DOHH2 (cell line): ENCODE results near the gene ART4.

Experiments
- H3F3A ChIP-seq: fragments of 200-600 bp; sonication (generic), shearing (Covaris generic); 2 replicates; pipeline ENCODE4 v1.6.0; 2016; ENCODE audit warnings: antibody characterized with exemption, mild to moderate bottlenecking; ENCODE audit not compliant: control insufficient read depth, insufficient read depth
- H3K27ac ChIP-seq: fragments of 200-600 bp; sonication (generic); 2 replicates; pipeline ENCODE4 v1.5.1; 2014; ENCODE audit warnings: low read depth, mild to moderate bottlenecking, low read length, moderate library complexity
- H3K27me3 ChIP-seq: fragments of 200-600 bp; sonication (generic); 2 replicates; pipeline ENCODE4 v1.6.1; 2014; ENCODE audit warnings: mild to moderate bottlenecking, low read length, mixed read lengths; ENCODE audit not compliant: control insufficient read depth
- H3K36me3 ChIP-seq: fragments of 200-600 bp; sonication (generic); 2 replicates; pipeline ENCODE4 v1.6.1; 2014; ENCODE audit warnings: mild to moderate bottlenecking, low read length, moderate library complexity, mixed read lengths; ENCODE audit not compliant: control insufficient read depth
- H3K4me1 ChIP-seq: fragments of 200-600 bp; sonication (generic); 2 replicates; pipeline ENCODE4 v1.6.1; 2014; ENCODE audit warnings: mild to moderate bottlenecking, low read length, mixed read lengths; ENCODE audit not compliant: control insufficient read depth
- H3K4me2 ChIP-seq: fragments of 200-600 bp; sonication (generic); 2 replicates; pipeline ENCODE4 v1.6.0; 2014; ENCODE audit warnings: mild to moderate bottlenecking, low read length, moderate library complexity
- H3K4me3 ChIP-seq: fragments of 200-600 bp; sonication (generic); 2 replicates; pipeline ENCODE4 v1.5.1; 2014; ENCODE audit warnings: mild to moderate bottlenecking, low read length, mixed read lengths
- H3K79me2 ChIP-seq: fragments of 200-600 bp; sonication (generic); 2 replicates; pipeline ENCODE4 v1.6.1; 2014; ENCODE audit warnings: mild to moderate bottlenecking, low read length, mixed read lengths; ENCODE audit not compliant: control insufficient read depth
- H3K9me2 ChIP-seq: fragments of 200-600 bp; sonication (generic); replicated peaks from 2 replicates; pipeline ENCODE4 v1.6.1; 2014; ENCODE audit warnings: mild to moderate bottlenecking, low read length, mixed read lengths; ENCODE audit not compliant: control insufficient read depth
- H3K9me3 ChIP-seq: fragments of 200-600 bp; sonication (generic); 2 replicates; pipeline ENCODE4 v1.6.1; 2014; ENCODE audit warnings: antibody characterized with exemption, low read length, mixed read lengths; ENCODE audit not compliant: control insufficient read depth, insufficient read depth
- H4K20me1 ChIP-seq: fragments of 200-600 bp; sonication (generic); 2 replicates; pipeline ENCODE4 v1.6.0; 2014; ENCODE audit warnings: low read depth, mild to moderate bottlenecking, antibody characterized with exemption, low read length, moderate library complexity; ENCODE audit not compliant: control insufficient read depth, insufficient read depth
- EZH2phosphoT487 ChIP-seq: fragments of 200-600 bp; sonication (generic); IDR thresholded peaks from 2 replicates; pipeline ENCODE4 v1.6.1; 2017; ENCODE audit warnings: borderline replicate concordance, mild to moderate bottlenecking, antibody characterized with exemption, low read length, moderate library complexity, mixed read lengths
- TF ChIP-seq, protein P1 (sequence below): fragments of 200-600 bp; sonication (generic); IDR thresholded peaks from one replicate; pipeline ENCODE4 v1.5.1; 2014; ENCODE audit warnings: antibody characterized with exemption, mild to moderate bottlenecking, low read depth, low read length; ENCODE audit not compliant: poor library complexity, severe bottlenecking

ART4 gene

DNA sequence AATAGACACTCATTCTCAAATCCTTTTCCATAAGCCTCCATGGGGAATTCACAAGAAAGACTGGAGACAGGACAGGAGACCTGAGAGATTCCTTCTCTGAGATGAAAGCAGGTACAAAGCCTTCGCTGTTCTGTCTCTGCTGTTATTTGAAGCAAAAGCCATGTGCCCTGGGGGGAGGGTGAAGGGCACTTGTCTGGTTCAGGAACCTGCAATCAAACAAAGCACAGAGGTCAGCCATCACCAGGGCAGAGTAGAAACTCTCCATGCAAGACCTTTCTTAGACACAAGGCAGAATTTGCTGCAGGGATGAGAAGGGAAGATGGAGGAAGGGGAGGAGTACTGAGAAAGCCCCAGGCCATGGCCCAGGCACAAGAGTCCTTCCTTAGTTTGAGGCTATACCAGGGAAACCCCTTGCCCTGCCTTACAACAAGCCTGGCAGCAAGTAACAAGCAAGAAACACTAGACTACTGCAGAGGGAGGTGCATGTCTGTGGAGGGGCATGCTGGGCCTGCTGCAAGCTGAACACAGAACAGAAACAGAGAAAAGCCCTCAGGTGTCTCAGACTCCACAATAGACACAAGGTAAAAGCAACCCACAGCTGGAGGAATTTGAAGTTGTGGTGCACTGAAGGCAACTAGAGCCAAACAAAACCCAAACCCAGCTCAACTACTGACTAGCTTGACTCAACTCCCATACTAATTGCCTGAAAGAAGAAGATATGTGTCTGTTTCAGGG lies 7.8 kb upstream of the ART4 start:
- no peaks in the 10 kb centered on the region for H3K9me2 ChIP-seq
- no peaks in the 10 kb centered on the region for H4K20me1 ChIP-seq
- no peak overlapping the region for H3K4me3 ChIP-seq
- TF ChIP-seq, protein P1, sequence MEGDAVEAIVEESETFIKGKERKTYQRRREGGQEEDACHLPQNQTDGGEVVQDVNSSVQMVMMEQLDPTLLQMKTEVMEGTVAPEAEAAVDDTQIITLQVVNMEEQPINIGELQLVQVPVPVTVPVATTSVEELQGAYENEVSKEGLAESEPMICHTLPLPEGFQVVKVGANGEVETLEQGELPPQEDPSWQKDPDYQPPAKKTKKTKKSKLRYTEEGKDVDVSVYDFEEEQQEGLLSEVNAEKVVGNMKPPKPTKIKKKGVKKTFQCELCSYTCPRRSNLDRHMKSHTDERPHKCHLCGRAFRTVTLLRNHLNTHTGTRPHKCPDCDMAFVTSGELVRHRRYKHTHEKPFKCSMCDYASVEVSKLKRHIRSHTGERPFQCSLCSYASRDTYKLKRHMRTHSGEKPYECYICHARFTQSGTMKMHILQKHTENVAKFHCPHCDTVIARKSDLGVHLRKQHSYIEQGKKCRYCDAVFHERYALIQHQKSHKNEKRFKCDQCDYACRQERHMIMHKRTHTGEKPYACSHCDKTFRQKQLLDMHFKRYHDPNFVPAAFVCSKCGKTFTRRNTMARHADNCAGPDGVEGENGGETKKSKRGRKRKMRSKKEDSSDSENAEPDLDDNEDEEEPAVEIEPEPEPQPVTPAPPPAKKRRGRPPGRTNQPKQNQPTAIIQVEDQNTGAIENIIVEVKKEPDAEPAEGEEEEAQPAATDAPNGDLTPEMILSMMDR: no peak
- no peak for TF ChIP-seq EZH2phosphoT487
- no peaks in the 10 kb centered on the region for H3K9me3 ChIP-seq
- no peak overlapping the region for H3K27ac ChIP-seq
- no peaks in the 10 kb centered on the region for H3K27me3 ChIP-seq
- no peaks in the 10 kb centered on the region for H3K36me3 ChIP-seq
- no peak overlapping the region for H3K4me2 ChIP-seq
- peaks cover 18% of the 10 kb centered on the region for H3K4me1 ChIP-seq
- no peaks in the 10 kb centered on the region for H3F3A ChIP-seq
- no peaks in the 10 kb centered on the region for H3K79me2 ChIP-seq

DNA sequence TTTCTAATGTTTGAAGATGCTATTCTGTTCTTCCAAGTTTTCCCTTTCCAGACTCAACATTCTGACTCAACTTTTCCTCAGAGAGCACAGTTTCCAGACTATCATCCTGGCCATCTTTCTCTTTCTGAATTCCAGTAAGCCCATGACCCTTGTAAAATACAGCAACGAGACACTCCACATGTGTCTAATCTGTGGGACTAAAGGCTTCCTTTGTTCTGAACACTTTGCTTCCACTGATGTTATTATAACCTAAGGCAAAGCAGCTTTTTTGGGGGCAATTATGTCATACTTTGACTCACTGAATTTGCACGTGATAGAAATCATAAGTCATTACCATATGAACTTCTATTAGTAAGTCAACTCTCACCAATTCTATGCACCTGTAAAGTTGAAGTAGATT lies 6.3 kb upstream of the ART4 start:
- peaks cover 14% of the 10 kb centered on the region for H3K4me1 ChIP-seq
- no peaks in the 10 kb centered on the region for H3K79me2 ChIP-seq
- no peak for TF ChIP-seq EZH2phosphoT487
- TF ChIP-seq, protein P1: no peak
- no peak overlapping the region for H3K27ac ChIP-seq
- no peak overlapping the region for H3K4me3 ChIP-seq
- H4K20me1 ChIP-seq: no peaks in the 10 kb centered on the region
- no peaks in the 10 kb centered on the region for H3K27me3 ChIP-seq
- no peaks in the 10 kb centered on the region for H3K36me3 ChIP-seq
- H3F3A ChIP-seq: no peaks in the 10 kb centered on the region
- no peaks in the 10 kb centered on the region for H3K9me3 ChIP-seq
- no peak overlapping the region for H3K4me2 ChIP-seq
- no peaks in the 10 kb centered on the region for H3K9me2 ChIP-seq

DNA sequence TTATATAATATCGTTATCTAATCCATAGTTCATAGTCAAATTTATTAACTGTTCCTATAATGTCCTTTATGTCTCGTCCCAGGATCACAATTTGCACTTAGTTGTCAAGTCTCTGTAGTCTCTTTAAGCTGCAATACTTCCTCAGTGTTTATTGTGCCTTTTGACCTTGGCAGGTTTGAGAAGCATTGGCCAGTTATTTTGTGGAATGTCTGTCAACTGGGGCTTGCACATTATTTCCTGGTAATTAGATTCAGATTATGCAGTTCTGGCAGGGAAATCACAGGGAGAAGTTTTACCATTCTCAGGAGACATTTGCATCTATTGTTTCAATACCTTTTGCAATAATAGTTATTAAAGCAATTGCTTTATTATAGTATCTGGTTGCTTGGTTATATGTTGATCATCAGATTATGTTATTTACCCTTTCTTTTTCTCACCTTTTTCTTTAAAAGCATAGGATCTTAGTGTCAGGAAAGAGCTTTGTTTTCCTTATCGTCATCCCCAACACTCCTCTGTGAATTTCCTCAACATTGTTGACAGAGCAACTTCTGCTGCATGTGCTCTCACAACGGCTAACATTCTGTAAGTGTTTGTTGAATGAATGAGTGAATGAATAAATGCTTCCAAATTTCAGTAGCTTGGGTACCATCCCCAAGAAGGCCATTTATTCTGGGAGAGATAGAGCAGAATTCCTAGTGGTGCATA lies 3.7 kb upstream of the ART4 start:
- Histone ChIP-seq H3K36me3 (no peaks in the 10 kb centered on the region), H3K27me3 (no peaks in the 10 kb centered on the region), H3K4me2 (no peak overlapping the region), H3K4me1 (peaks cover 11% of the 10 kb centered on the region), H3K79me2 (no peaks in the 10 kb centered on the region), H4K20me1 (no peaks in the 10 kb centered on the region), H3K9me2 (no peaks in the 10 kb centered on the region), H3K9me3 (no peaks in the 10 kb centered on the region), H3K4me3 (no peak overlapping the region), H3F3A (no peaks in the 10 kb centered on the region), H3K27ac (no peak overlapping the region)
- no peak for TF ChIP-seq EZH2phosphoT487
- TF ChIP-seq, protein P1: no peak
